H9 (cell line): ENCODE data around the gene ETF1. TPM values are rescaled to one million over a fixed set of nuclear protein-coding genes. Genes with fewer than 3 reads are reported as not detected.

Experiments
- DNase-seq: peaks from one replicate; pipeline ENCODE4 v3.0.0-alpha.2; 2017
- H2AFZ ChIP-seq: one replicate; pipeline ENCODE4 v1.6.1; 2013; ENCODE audit warnings: mild to moderate bottlenecking, low read length, control low read depth, moderate library complexity
- H2AK5ac ChIP-seq: 2 replicates; pipeline ENCODE4 v1.6.1; 2013; ENCODE audit warnings: low read length, control low read depth, mixed read lengths; ENCODE audit not compliant: insufficient read length
- H2BK120ac ChIP-seq: one replicate; pipeline ENCODE4 v1.6.1; 2013; ENCODE audit warnings: low read depth, mild to moderate bottlenecking, low read length, control low read depth, inconsistent platforms; ENCODE audit not compliant: poor library complexity, severe bottlenecking
- H2BK12ac ChIP-seq: 2 replicates; pipeline ENCODE4 v1.6.1; 2013; ENCODE audit warnings: low read length, control low read depth, mixed read lengths, low read depth; ENCODE audit not compliant: insufficient read length
- H2BK15ac ChIP-seq: 2 replicates; pipeline ENCODE4 v1.6.1; 2013; ENCODE audit warnings: low read depth, low read length, control low read depth
- H2BK20ac ChIP-seq: one replicate; pipeline ENCODE4 v1.6.1; 2013; ENCODE audit warnings: low read depth, mild to moderate bottlenecking, low read length, control low read depth, inconsistent platforms; ENCODE audit not compliant: poor library complexity, severe bottlenecking
- H2BK5ac ChIP-seq: 2 replicates; pipeline ENCODE4 v1.6.1; 2013; ENCODE audit warnings: low read length, control low read depth, mixed read lengths; ENCODE audit not compliant: insufficient read length
- H3K14ac ChIP-seq: 2 replicates; pipeline ENCODE4 v1.6.1; 2013; ENCODE audit warnings: low read length, control low read depth; ENCODE audit not compliant: insufficient read depth
- H3K18ac ChIP-seq: 2 replicates; pipeline ENCODE4 v1.6.1; 2013; ENCODE audit warnings: low read depth, mild to moderate bottlenecking, mixed read lengths, low read length, control low read depth; ENCODE audit not compliant: insufficient read length
- H3K23ac ChIP-seq: 2 replicates; pipeline ENCODE4 v1.6.1; 2013; ENCODE audit warnings: low read length, control low read depth, mixed read lengths, low read depth; ENCODE audit not compliant: insufficient read length
- H3K23me2 ChIP-seq: 2 replicates; pipeline ENCODE4 v1.6.1; 2013; ENCODE audit warnings: low read depth, mild to moderate bottlenecking, mixed read lengths, low read length, control low read depth; ENCODE audit not compliant: insufficient read length, poor library complexity, severe bottlenecking
- H3K27ac ChIP-seq: 2 replicates; pipeline ENCODE4 v1.5.1; 2013; ENCODE audit warnings: low read length, control low read depth, mixed read lengths, low read depth; ENCODE audit not compliant: insufficient read length
- H3K27me3 ChIP-seq: 2 replicates; pipeline ENCODE4 v1.6.1; 2013; ENCODE audit warnings: low read length, control low read depth, inconsistent platforms; ENCODE audit not compliant: insufficient read depth
- H3K4ac ChIP-seq: 2 replicates; pipeline ENCODE4 v1.6.1; 2013; ENCODE audit warnings: low read depth, mild to moderate bottlenecking, control low read depth, inconsistent platforms, low read length, moderate library complexity
- H3K4me1 ChIP-seq: 2 replicates; pipeline ENCODE4 v1.6.1; 2013; ENCODE audit warnings: low read length, control low read depth, inconsistent platforms; ENCODE audit not compliant: insufficient read depth
- H3K4me2 ChIP-seq: 2 replicates; pipeline ENCODE4 v1.6.1; 2013; ENCODE audit warnings: low read length, control low read depth, mixed read lengths; ENCODE audit not compliant: insufficient read length, insufficient read depth
- H3K56ac ChIP-seq: 2 replicates; pipeline ENCODE4 v1.6.1; 2013; ENCODE audit warnings: low read depth, mild to moderate bottlenecking, mixed read lengths, low read length, control low read depth; ENCODE audit not compliant: insufficient read length
- H3K79me1 ChIP-seq: 2 replicates; pipeline ENCODE4 v1.6.1; 2013; ENCODE audit warnings: low read depth, mild to moderate bottlenecking, moderate library complexity, low read length, control low read depth, inconsistent platforms; ENCODE audit not compliant: insufficient read depth, poor library complexity, severe bottlenecking
- H3K79me2 ChIP-seq: 2 replicates; pipeline ENCODE4 v1.6.1; 2013; ENCODE audit warnings: low read length, control low read depth, inconsistent platforms; ENCODE audit not compliant: insufficient read depth
- H3K9ac ChIP-seq: 2 replicates; pipeline ENCODE4 v1.6.1; 2013; ENCODE audit warnings: low read length, control low read depth, mixed read lengths; ENCODE audit not compliant: insufficient read length; ENCODE audit errors: extremely low read depth
- H3K9me3 ChIP-seq: one replicate; pipeline ENCODE4 v1.6.1; 2013; ENCODE audit warnings: low read depth, low read length, inconsistent platforms; ENCODE audit not compliant: control insufficient read depth
- H3T11ph ChIP-seq: one replicate; pipeline ENCODE4 v1.6.1; 2013; ENCODE audit warnings: mild to moderate bottlenecking, low read length, control low read depth, inconsistent platforms
- H4K20me1 ChIP-seq: one replicate; pipeline ENCODE4 v1.6.1; 2013; ENCODE audit not compliant: control insufficient read depth, insufficient read length, insufficient read depth
- H4K5ac ChIP-seq: 2 replicates; pipeline ENCODE4 v1.6.1; 2013; ENCODE audit warnings: low read depth, mild to moderate bottlenecking, mixed read lengths, low read length, control low read depth; ENCODE audit not compliant: insufficient read length
- H4K8ac ChIP-seq: replicated peaks from 2 replicates; pipeline ENCODE4 v1.6.1; 2013; ENCODE audit warnings: low read length, control low read depth, mixed read lengths, low read depth; ENCODE audit not compliant: insufficient read length
- H4K91ac ChIP-seq: 2 replicates; pipeline ENCODE4 v1.6.1; 2013; ENCODE audit warnings: low read depth, mild to moderate bottlenecking, moderate library complexity, mixed read lengths, low read length, control low read depth; ENCODE audit not compliant: insufficient read length
- H3K27ac Mint-ChIP-seq, 3 experiments: 2 replicates in 2 of 3; 3 replicates in 1 of 3; pipeline ENCODE4 v1.8.0; 2020 to 2021; ENCODE audit warnings: mixed read lengths in 3 of 3, mild to moderate bottlenecking in 1 of 3, moderate library complexity in 1 of 3
- H3K27me3 Mint-ChIP-seq: 2 replicates; pipeline ENCODE4 v1.8.0; 2021; ENCODE audit warnings: low read depth, mild to moderate bottlenecking, moderate library complexity, mixed read lengths
- H3K36me3 Mint-ChIP-seq, 3 experiments: 2 replicates in 2 of 3; 3 replicates in 1 of 3; pipeline ENCODE4 v1.8.0; 2020 to 2021; ENCODE audit warnings: low read depth in 3 of 3, mixed read lengths in 3 of 3; ENCODE audit not compliant: insufficient read depth in 1 of 3
- H3K4me1 Mint-ChIP-seq, 2 experiments: 2 replicates each; pipeline ENCODE4 v1.8.0; 2020; ENCODE audit warnings: mixed read lengths in 2 of 2
- H3K4me3 Mint-ChIP-seq, 2 experiments: 2 replicates in 1 of 2; 3 replicates in 1 of 2; pipeline ENCODE4 v1.8.0; 2020 to 2021; ENCODE audit warnings: mild to moderate bottlenecking in 2 of 2, mixed read lengths in 2 of 2, moderate library complexity in 1 of 2
- H3K9me3 Mint-ChIP-seq, 2 experiments: 2 replicates in 1 of 2; 3 replicates in 1 of 2; pipeline ENCODE4 v1.8.0; 2020; ENCODE audit warnings: mild to moderate bottlenecking in 2 of 2, mixed read lengths in 2 of 2, moderate library complexity in 1 of 2
- CTCF ChIP-seq: fragments of 200-600 bp; sonication (generic); conservative IDR thresholded peaks from 3 replicates; pipeline ENCODE4 v1.8.0; 2021; ENCODE audit warnings: antibody characterized with exemption, mild to moderate bottlenecking
- WGBS: extraction: QIAGEN DNeasy Blood & Tissue Kit; methylation state at CpG from one replicate; pipeline ENCODE4 v1.1.7; 2013; ENCODE audit warnings: missing lambda C conversion rate, low lambda C conversion rate, mixed read lengths; ENCODE audit not compliant: insufficient read length; ENCODE audit errors: extremely low coverage; 5-methylcytosine and 5-hydroxymethylcytosine counted together
- total RNA-seq: library from RNA; stranded (reverse); gene quantifications from 2 replicates; pipeline ENCODE4 v1.2.1, GENCODE V29; 2021

Gene ETF1
- total RNA-seq, 1 experiment from 2014 or later, result 175 TPM

- H2AK5ac ChIP-seq, result no peak overlapping the region
- H3T11ph ChIP-seq, result no peak overlapping the region
- H4K8ac ChIP-seq, result no peak overlapping the region
- no peak overlapping the region for H2BK15ac ChIP-seq
- no peaks in the 10 kb centered on the region; the same call in 1 of the 2 replicates for H3K4me1 ChIP-seq
- no peak overlapping the region for H3K27ac ChIP-seq
- peaks cover 47% of the 10 kb centered on the region for H3K79me2 ChIP-seq
- H2AFZ ChIP-seq, result no peak overlapping the region
- no peak overlapping the region for H2BK5ac ChIP-seq
- WGBS, result no CpG with 5 or more reads among the region's 1 CpG
- no peak overlapping the region for H3K14ac ChIP-seq
- no peak overlapping the region for H2BK120ac ChIP-seq
- no peak overlapping the region for H3K18ac ChIP-seq
- no peaks in the 10 kb centered on the region for H3K9me3 ChIP-seq
- H2BK12ac ChIP-seq, result no peak overlapping the region
- peaks cover 12 to 23% (median 20%) of the 10 kb centered on the region in 3 experiments; a peak in 6 of 7 replicates for H3K36me3 Mint-ChIP-seq
- peaks cover 3% of the 10 kb centered on the region for H3K79me1 ChIP-seq
- no peaks in the 10 kb centered on the region for H3K9me3 Mint-ChIP-seq
- no peaks in the 10 kb centered on the region for H4K20me1 ChIP-seq
- H3K4me1 Mint-ChIP-seq, result peaks cover 20 to 21% of the 10 kb centered on the region in 2 experiments
- H3K23ac ChIP-seq, result no peak overlapping the region
- no peak overlapping the region for H4K91ac ChIP-seq
- H3K56ac ChIP-seq, result no peak overlapping the region
- no peak overlapping the region for H3K4ac ChIP-seq
- peak overlapping the region in 2 of 3 experiments; percentile 43 to 62; a peak in 3 of 7 replicates for H3K27ac Mint-ChIP-seq
- H4K5ac ChIP-seq, result no peak overlapping the region
- H3K27me3 ChIP-seq, result no peaks in the 10 kb centered on the region
- no peak for DNase-seq
- no peak overlapping the region for H3K9ac ChIP-seq
- TF ChIP-seq CTCF, result no peak
- H3K4me2 ChIP-seq, result no peak overlapping the region
- no peaks in the 10 kb centered on the region for H3K23me2 ChIP-seq
- no peak overlapping the region for H3K4me3 Mint-ChIP-seq
- H3K27me3 Mint-ChIP-seq, result no peaks in the 10 kb centered on the region
- H2BK20ac ChIP-seq, result no peak overlapping the region
Measured at GRCh38 chr5:138527170-138527569, 15.9 kb downstream of the ETF1 start.
